ENCODE results near the gene RBP3.
A peak's percentile ranks its signal among the peaks of the same experiment; 100 is the strongest.

Gene RBP3

GRCh38 chr10:47336387-47337134, 11.6 kb upstream of the RBP3 start:
- no peak for DNase-seq (ENCODE audit: low read depth in 2 of 2)

DNA sequence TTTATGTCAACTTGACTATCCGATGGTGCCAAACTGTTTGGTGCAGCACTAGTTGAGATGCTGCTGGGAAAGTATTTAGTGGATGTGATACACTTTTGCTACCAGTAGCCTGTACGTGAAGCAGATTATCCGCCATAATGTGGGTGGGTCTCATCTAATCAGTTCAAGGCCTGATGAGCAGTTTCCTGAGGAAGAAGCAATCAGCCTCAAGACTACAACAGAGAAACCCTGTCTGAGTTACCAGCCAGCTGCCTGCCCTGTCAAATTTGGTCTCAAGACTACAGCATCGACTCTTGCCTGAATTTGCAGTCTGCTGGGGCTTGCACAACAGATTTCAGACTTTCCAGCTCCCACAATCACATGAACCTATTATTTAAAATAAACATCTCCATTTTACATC, 10.9 kb upstream of the RBP3 start:
- DNase-seq (ENCODE audit: low read depth in 2 of 2) = no peak

DNA sequence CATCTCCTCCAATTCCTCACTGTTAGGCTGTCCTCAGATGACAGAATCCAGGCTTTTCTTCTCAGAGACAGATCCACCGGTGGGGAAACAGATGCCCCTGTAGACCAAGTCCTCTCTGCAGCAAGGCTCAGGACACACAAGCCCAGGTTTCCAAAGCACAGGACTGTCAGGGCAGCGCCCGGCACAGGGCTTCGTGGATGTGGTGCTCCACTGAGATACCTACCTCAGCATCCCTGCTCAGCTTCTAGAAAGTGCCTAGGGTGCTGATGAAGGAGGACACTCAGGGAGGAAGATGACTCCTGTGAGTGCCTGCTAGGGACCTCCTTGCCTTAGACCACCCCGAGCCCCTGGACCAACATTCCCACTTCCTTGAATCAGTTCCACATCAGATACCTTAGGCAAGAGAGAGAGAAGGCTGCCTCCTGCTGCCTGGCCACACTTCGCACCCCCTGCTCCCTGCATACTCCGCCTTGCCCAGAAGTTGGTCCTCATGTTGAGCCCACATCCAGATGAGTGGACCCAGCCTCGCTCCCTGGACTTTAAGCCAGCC, 8.9 kb upstream of the RBP3 start:
- DNase-seq (ENCODE audit: low read depth in 2 of 2) = no peak

- DNase-seq (ENCODE audit: low read depth in 2 of 2) = no peak
Measured at GRCh38 chr10:47339759-47340607, 8.2 kb upstream of the RBP3 start.

- DNase-seq (ENCODE audit: low read depth in 2 of 2) = peak; percentile 35 to 38
Measured at GRCh38 chr10:47340608-47341170, 7.5 kb upstream of the RBP3 start.

DNA sequence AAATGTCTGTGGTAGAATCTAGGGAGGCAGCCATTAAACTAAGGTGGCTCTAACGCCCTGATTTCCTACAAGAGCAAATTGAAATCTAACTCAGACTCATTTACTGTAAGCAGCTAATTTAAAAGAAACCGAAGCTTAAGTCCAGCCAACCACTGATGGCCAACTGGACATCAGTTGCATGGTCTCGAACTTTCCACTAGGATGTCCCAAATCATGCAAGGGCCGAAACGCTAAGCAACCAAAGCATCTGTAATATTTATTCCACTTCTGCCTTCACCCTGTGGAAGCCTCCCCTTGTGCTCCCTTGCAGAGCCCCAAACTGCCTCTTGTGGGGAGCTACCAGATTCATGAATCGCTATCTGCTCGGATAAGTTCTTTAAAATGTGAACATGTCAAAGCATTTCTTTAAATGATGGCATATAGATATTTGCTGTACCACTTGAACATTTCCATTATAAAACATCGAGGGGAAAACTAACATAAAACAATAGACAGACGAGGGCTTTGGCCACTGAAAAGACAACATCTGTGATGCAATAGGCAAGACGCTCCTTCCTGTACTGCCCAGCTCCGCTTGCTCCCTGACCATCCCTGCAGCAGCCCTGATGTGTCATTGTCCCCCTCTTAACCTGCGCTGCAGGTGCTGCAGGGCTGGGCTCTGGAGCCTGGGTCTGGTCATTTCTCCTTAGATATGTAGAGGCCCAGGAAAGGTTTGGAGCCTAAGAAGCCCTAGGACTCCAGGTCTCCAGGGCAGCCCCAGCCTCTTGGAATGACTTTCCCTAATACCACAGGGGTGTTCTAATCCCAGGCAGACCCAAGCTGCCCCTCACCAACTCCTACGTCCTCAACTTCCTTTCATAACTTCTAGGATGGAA, 2.9 kb upstream of the RBP3 start:
- DNase-seq (ENCODE audit: low read depth in 2 of 2) = no peak

DNA sequence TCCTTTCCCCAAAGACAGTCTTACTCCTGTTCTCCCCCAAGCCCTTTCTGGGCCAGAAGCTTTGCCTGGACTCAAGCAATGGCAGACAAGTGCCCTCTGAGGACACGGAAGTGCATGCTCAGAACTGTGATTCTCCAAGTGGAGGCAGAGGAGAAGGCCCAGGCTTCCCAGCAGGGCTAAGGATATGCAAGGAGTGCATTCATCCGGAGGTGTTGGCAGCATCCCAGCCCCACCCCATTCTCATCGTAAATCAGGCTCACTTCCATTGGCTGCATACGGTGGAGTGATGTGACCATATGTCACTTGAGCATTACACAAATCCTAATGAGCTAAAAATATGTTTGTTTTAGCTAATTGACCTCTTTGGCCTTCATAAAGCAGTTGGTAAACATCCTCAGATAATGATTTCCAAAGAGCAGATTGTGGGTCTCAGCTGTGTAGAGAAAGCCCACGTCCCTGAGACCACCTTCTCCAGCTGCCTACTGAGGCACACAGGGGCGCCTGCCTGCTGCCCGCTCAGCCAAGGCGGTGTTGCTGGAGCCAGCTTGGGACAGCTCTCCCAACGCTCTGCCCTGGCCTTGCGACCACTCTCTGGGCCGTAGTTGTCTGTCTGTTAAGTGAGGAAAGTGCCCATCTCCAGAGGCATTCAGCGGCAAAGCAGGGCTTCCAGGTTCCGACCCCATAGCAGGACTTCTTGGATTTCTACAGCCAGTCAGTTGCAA, 1.4 kb upstream of the RBP3 start:
- DNase-seq (ENCODE audit: low read depth in 2 of 2) = no peak

DNA sequence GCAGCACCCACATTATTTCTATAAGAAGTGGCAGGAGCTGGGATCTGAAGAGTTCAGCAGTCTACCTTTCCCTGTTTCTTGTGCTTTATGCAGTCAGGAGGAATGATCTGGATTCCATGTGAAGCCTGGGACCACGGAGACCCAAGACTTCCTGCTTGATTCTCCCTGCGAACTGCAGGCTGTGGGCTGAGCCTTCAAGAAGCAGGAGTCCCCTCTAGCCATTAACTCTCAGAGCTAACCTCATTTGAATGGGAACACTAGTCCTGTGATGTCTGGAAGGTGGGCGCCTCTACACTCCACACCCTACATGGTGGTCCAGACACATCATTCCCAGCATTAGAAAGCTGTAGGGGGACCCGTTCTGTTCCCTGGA, 874 bp upstream of the RBP3 start:
- DNase-seq (ENCODE audit: low read depth in 2 of 2) = no peak

- DNase-seq (ENCODE audit: low read depth in 2 of 2) = no peak
Measured at GRCh38 chr10:47348661-47349470, 703 bp downstream of the RBP3 start.

GRCh38 chr10:47349516-47349915, 1.4 kb downstream of the RBP3 start:
- DNase-seq (ENCODE audit: low read depth in 2 of 2) = no peak

- DNase-seq (ENCODE audit: low read depth in 2 of 2) = no peak
Measured at GRCh38 chr10:47349941-47350371, 1.8 kb downstream of the RBP3 start.

DNA sequence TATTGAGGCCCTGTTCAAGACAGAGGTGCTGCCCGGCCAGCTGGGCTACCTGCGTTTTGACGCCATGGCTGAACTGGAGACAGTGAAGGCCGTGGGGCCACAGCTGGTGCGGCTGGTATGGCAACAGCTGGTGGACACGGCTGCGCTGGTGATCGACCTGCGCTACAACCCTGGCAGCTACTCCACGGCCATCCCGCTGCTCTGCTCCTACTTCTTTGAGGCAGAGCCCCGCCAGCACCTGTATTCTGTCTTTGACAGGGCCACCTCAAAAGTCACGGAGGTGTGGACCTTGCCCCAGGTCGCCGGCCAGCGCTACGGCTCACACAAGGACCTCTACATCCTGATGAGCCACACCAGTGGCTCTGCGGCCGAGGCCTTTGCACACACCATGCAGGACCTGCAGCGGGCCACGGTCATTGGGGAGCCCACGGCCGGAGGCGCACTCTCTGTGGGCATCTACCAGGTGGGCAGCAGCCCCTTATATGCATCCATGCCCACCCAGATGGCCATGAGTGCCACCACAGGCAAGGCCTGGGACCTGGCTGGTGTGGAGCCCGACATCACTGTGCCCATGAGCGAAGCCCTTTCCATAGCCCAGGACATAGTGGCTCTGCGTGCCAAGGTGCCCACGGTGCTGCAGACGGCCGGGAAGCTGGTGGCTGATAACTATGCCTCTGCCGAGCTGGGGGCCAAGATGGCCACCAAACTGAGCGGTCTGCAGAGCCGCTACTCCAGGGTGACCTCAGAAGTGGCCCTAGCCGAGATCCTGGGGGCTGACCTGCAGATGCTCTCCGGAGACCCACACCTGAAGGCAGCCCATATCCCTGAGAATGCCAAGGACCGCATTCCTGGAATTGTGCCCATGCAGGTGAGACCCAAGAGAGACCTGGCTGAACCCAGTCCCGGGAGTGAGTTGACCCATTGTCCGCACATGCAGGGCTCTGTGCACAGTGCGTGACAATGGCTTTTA, 2.8 kb downstream of the RBP3 start:
- DNase-seq (ENCODE audit: low read depth in 2 of 2) = no peak

GRCh38 chr10:47351899-47352815, 4.0 kb downstream of the RBP3 start:
- DNase-seq (ENCODE audit: low read depth in 2 of 2) = no peak

DNA sequence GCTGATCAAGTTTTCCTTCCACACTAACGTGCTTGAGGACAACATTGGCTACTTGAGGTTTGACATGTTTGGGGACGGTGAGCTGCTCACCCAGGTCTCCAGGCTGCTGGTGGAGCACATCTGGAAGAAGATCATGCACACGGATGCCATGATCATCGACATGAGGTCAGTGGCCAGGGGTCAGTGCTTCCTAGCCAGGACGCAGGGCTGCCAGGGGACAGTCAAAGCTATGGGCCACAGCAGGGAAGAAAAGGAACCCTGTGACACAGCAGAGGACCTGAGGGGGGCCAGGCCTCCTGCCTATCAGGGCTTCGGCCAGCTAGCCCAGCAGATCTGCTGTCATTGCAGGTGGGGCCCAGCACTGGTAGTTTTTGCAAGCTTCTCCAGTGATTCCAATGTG, 5.2 kb downstream of the RBP3 start:
- no peak for DNase-seq (ENCODE audit: low read depth in 2 of 2)

DNA sequence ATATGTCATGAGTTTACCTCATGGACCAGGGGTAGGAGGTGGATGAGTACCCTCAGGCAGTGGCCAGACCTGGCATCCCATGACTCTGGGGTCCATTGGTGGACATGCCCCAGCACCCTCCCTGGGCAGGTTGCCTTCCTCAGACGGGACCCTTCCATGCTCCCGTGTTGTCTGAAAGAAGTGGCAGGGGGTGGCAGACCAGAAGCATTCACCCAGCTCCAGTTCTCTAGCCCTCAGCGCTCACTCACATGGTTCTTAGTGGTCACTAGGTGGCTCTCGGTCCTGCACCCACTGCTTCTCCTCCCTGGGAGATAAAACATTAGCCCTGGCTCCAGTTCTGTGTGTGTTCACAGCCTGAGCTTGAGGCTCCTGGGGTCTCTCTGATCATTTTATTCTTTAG, 6.0 kb downstream of the RBP3 start:
- no peak for DNase-seq (ENCODE audit: low read depth in 2 of 2)

GRCh38 chr10:47354900-47355299, 6.7 kb downstream of the RBP3 start:
- DNase-seq (ENCODE audit: low read depth in 2 of 2) = no peak

- no peak for DNase-seq (ENCODE audit: low read depth in 2 of 2)
Measured at GRCh38 chr10:47356708-47357107, 8.5 kb downstream of the RBP3 start.

- DNase-seq (ENCODE audit: low read depth in 2 of 2) = no peak
Measured at GRCh38 chr10:47357131-47357582, 9.0 kb downstream of the RBP3 start.

Data from stimulated activated CD8-positive, alpha-beta memory T cell treated with anti-CD3 and anti-CD28 coated beads, Interleukin-2, amount 100 ng/mL, for 1 hour (primary cell).